Left lung (tissue), 10 donors: ENCODE data around the gene SCTR. TPM values are rescaled to one million over a fixed set of nuclear protein-coding genes. Genes with fewer than 3 reads are reported as not detected.
A peak's percentile ranks its signal among the peaks of the same experiment; 100 is the strongest.

Experiments
- ATAC-seq: fragments of 200-7000 bp; cut with Tn5 transposase; one replicate; pipeline ENCODE4 v1.9.1; 2020; ENCODE audit warnings: moderate library complexity
- DNase-seq, 4 donors: peaks; one replicate each; pipeline ENCODE4 v3.0.0-alpha.2; 2013 to 2020
- H3K27ac ChIP-seq, 2 donors: fragments of 200-600 bp; sonication (generic) in 1 of 2; one replicate each; pipeline versions ENCODE4 v1.5.0 to v1.8.0; 2020 to 2021
- H3K27me3 ChIP-seq, 2 donors: fragments of 200-600 bp; sonication (generic) in 1 of 2; one replicate each; pipeline versions ENCODE4 v1.5.0 to v1.8.0; 2020 to 2021
- H3K36me3 ChIP-seq, 2 donors: fragments of 200-600 bp; sonication (generic) in 1 of 2; one replicate each; pipeline versions ENCODE4 v1.5.0 to v1.8.0; 2020 to 2021
- H3K4me1 ChIP-seq, 2 donors: fragments of 200-600 bp; one replicate each; pipeline ENCODE4 v1.8.0; 2021
- H3K4me3 ChIP-seq, 2 donors: fragments of 200-600 bp; sonication (generic) in 1 of 2; one replicate each; pipeline versions ENCODE4 v1.5.0 to v1.8.0; 2020 to 2021; ENCODE audit warnings: mild to moderate bottlenecking in 1 of 2
- H3K9me3 ChIP-seq, 2 donors: fragments of 200-600 bp; sonication (generic) in 1 of 2; one replicate each; pipeline versions ENCODE4 v1.5.0 to v1.8.0; 2020 to 2021
- intact Hi-C, 2 donors: fragments of 100-400 bp; cut with DNase I; formaldehyde crosslinking; loops; one replicate each; pipeline versions ENCODE4 v1.11.2 to v1.14.2; 2022
- polyA plus RNA-seq, 6 donors: library from polyadenylated mRNA; unstranded; fragments of 120-200 nt; gene quantifications; one replicate each; pipeline ENCODE4 v1.2.1, GENCODE V29; 2013; ENCODE audit not compliant: insufficient read length in 6 of 6
- total RNA-seq, 2 donors: library from RNA; stranded (reverse); fragmentation: NEBNext Ultra II Directional; extraction: Animal tissue kit (Norgen Biotek cat#: 25700); gene quantifications; one replicate each; pipeline ENCODE4 v1.2.1, GENCODE V29; 2021
- TF ChIP-seq, protein P1 (sequence below), 2 donors: fragments of 200-600 bp; sonication (generic) in 1 of 2; IDR thresholded peaks; one replicate each; pipeline versions ENCODE4 v1.5.0 to v1.8.0; 2021; ENCODE audit warnings: antibody characterized with exemption in 2 of 2
- donor health status: DM: no; HTN: yes; CAD: no.
- donor health status: DM: no; HTN: no; CAD: no.

SCTR gene
- total and polyA plus RNA-seq, 8 donors, result 2.2 to 13.7 (median 8.0) TPM

DNA sequence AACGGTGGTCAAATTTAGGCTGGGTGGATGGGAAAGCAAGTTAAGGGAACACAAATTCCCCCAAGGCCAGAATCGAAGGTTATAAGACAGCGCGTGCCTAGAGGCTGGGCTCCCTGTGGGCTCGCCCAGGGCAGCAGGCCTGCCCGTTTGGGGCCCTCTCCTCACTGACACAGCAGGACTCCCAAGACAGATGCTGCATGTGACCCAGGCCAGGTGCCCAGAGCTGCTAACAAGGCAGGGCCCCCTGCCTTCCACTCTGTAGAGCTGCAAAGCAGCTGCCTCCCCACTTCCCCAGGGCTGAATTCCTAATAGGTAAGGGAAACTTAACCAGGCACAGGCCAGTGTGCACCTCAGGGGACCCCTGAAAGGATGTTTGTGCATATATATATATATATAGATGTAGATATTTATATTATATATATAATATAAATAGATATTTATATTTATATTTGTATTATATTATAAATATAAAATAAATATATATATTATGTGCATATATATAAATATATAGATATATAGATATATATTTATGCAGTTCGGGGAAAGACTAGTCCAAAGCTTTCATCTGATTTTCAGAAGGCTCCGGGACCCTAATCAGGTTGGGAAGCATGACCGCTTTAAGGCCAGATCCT lies 48.9 kb downstream of the SCTR start:
- intact Hi-C loops, result loop anchor here in 1 of 2 donors (10.0 kb wide), 1 partner anchor 71 kb away; no protein-coding TSS in a partner anchor
- Histone ChIP-seq H3K27ac (no peak overlapping the region), H3K36me3 (no peaks in the 10 kb centered on the region), H3K27me3 (no peaks in the 10 kb centered on the region), H3K4me3 (no peak overlapping the region), H3K4me1 (no peaks in the 10 kb centered on the region), H3K9me3 (no peaks in the 10 kb centered on the region)
- no peak for DNase-seq
- no peak for ATAC-seq
- TF ChIP-seq, protein P1, sequence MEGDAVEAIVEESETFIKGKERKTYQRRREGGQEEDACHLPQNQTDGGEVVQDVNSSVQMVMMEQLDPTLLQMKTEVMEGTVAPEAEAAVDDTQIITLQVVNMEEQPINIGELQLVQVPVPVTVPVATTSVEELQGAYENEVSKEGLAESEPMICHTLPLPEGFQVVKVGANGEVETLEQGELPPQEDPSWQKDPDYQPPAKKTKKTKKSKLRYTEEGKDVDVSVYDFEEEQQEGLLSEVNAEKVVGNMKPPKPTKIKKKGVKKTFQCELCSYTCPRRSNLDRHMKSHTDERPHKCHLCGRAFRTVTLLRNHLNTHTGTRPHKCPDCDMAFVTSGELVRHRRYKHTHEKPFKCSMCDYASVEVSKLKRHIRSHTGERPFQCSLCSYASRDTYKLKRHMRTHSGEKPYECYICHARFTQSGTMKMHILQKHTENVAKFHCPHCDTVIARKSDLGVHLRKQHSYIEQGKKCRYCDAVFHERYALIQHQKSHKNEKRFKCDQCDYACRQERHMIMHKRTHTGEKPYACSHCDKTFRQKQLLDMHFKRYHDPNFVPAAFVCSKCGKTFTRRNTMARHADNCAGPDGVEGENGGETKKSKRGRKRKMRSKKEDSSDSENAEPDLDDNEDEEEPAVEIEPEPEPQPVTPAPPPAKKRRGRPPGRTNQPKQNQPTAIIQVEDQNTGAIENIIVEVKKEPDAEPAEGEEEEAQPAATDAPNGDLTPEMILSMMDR (IDR thresholded peaks at IDR 0.05), result no peak

DNA sequence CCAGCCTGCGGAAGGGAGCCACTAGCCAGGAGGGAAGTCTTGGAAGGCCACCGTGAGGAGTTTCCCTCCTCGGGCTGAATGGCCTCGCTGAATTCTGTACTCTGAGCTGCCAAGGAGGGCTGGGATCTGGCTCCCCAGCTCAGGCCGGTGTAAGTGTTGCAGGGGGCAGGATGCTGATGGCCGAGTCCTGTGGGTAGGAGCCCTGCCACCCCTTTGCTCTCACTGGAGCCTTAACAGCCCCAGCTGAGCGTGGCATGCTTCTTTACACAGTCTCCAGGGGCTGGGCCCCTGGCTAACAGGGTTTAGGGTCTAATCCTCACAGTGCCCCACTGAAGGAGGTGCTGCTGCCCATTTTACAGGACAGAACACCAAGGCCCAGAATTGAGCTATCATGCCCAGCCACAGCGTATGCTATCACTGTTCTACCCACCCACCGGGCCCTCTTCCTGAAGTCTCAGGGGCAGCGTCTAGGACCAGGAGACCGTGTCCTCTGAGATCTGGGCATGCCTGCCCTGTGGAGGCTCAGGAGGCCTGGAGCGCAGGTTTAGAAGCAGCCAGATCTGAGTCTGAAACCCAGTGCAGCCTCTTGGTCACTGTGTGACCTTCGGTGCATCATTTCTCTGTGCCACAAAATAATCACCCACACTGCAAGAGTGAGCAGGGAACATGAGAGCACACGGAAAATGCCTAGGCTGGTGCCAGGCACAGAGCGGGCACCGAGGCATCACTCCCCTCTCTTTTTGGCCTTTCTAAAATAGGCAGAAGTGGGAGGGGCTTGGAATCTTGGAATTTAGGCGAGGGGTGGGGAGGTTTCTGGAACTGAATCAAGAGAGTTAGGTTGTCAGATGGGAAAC lies 49.7 kb downstream of the SCTR start:
- intact Hi-C loops, result loop anchor here in 1 of 2 donors (10.0 kb wide), 1 partner anchor 70 kb away; no protein-coding TSS in a partner anchor
- Histone ChIP-seq H3K4me3 (no peak overlapping the region), H3K36me3 (no peaks in the 10 kb centered on the region), H3K27me3 (no peaks in the 10 kb centered on the region), H3K27ac (no peak overlapping the region), H3K4me1 (peaks cover under 1 to 5% of the 10 kb centered on the region in 2 donors), H3K9me3 (no peaks in the 10 kb centered on the region)
- ATAC-seq (no peak), DNase-seq (no peak)
- TF ChIP-seq, protein P1 (IDR thresholded peaks at IDR 0.05), result no peak

DNA sequence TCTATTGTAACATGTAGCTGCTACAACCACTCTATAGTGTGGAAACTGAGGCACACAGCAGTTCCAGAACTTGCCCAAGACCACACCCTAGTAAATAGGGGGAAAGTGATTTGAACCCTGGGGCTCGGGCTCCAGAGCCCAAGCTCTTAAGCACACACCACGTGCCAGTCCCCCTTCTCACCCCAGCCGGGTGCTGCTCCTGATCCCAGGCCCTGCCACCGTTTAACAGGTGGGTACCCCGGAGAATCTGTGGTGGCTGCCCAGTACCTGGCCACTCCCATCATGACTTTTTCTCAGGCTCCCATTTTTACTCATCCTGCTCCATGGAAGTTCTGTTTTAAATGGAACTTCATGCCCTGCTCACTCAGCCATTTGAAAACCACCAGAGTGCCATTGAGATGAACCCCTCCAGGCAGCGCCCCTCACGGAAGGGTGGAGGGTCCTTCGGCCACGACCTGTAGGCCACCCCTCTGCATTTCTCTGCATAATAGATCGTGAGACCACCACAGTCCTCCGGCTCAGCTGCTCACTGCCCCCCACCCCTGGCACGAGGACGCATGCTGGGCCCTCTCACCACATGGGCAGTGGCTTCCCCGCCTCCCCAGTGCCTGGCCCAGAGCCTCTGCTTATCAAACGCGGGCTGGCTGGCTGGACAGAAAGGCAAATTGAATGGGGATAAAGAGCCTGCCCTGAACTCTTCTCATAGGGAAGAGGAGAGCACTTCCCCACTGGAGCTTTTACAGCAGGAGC lies 50.5 kb downstream of the SCTR start:
- Histone ChIP-seq H3K27ac (no peak overlapping the region), H3K27me3 (no peaks in the 10 kb centered on the region), H3K4me1 (peaks cover 9% of the 10 kb centered on the region in 2 donors), H3K36me3 (no peaks in the 10 kb centered on the region), H3K4me3 (no peak overlapping the region), H3K9me3 (no peaks in the 10 kb centered on the region)
- TF ChIP-seq, protein P1 (IDR thresholded peaks at IDR 0.05), result no peak
- DNase-seq (peak in 1 of 4 donors; percentile 65), ATAC-seq (no peak)
- intact Hi-C loops, result loop anchor here in 1 of 2 donors (10.0 kb wide), 1 partner anchor 69 kb away; no protein-coding TSS in a partner anchor

DNA sequence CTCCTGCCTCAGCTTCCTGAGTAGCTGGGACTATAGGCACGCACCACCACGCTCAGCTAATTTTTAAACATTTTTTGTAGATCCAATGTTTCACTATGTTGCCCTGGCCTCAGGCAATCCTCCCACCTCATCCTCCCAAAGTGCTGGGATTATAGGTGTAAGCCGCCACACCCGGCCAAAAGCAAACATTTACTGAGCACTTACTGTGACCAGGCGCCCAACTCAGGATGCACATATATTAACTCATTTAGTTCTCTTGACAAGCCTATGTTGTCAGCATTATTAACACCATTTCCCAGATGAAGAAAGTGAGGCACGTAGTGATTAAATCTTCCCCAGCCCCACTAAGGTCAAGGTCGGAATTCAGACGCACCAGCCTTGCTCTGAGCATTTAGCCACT lies 51.5 kb downstream of the SCTR start:
- ATAC-seq (no peak), DNase-seq (no peak)
- H3K9me3 ChIP-seq, result no peaks in the 10 kb centered on the region
- TF ChIP-seq, protein P1 (IDR thresholded peaks at IDR 0.05), result no peak
- H3K4me3 ChIP-seq, result no peak overlapping the region
- H3K36me3 ChIP-seq, result no peaks in the 10 kb centered on the region
- no peak overlapping the region for H3K27ac ChIP-seq
- peaks cover 9 to 16% of the 10 kb centered on the region in 2 donors for H3K4me1 ChIP-seq
- no peaks in the 10 kb centered on the region for H3K27me3 ChIP-seq
- intact Hi-C loops, result loop anchor here in 1 of 2 donors (10.0 kb wide), 1 partner anchor 68 kb away; no protein-coding TSS in a partner anchor
